Spleen (tissue), 11 donors: ENCODE results near the gene TAF5. TPM values are rescaled to one million over a fixed set of nuclear protein-coding genes. Genes with fewer than 3 reads are reported as not detected.
"Not testable (repeated sequence)": the region's sequence is repeated elsewhere in the genome, so short reads cannot be mapped to it uniquely, and the experiment has no call there.

Source experiments
- DNase-seq: peaks from one replicate; pipeline ENCODE4 v3.0.0-alpha.2; 2020
- H3K27ac ChIP-seq, 8 donors: fragments of 200-600 bp; sonication (generic) in 7 of 8; 1 replicate in 4 of 8; 2 replicates in 4 of 8; pipeline versions ENCODE4 v1.5.0 to v1.8.0; 2016 to 2021; ENCODE audit warnings: inconsistent platforms in 4 of 8, mild to moderate bottlenecking in 4 of 8, moderate library complexity in 1 of 8
- H3K27me3 ChIP-seq, 7 donors: fragments of 200-600 bp; sonication (generic) in 6 of 7; replicated peaks in 1 of 7; 1 replicate in 4 of 7; 2 replicates in 3 of 7; pipeline versions ENCODE4 v1.5.0 to v1.8.0; 2016 to 2021; ENCODE audit warnings: inconsistent platforms in 3 of 7, mild to moderate bottlenecking in 1 of 7
- H3K36me3 ChIP-seq, 6 donors: fragments of 200-600 bp; sonication (generic) in 5 of 6; 1 replicate in 4 of 6; 2 replicates in 2 of 6; pipeline versions ENCODE4 v1.5.0 to v1.8.0; 2016 to 2021; ENCODE audit warnings: inconsistent platforms in 2 of 6
- H3K4me1 ChIP-seq, 6 donors: fragments of 200-600 bp; sonication (generic) in 5 of 6; 1 replicate in 3 of 6; 2 replicates in 3 of 6; pipeline versions ENCODE4 v1.5.0 to v1.8.0; 2016 to 2021; ENCODE audit warnings: inconsistent platforms in 3 of 6
- H3K4me3 ChIP-seq, 8 donors: fragments of 200-600 bp; sonication (generic) in 7 of 8; 1 replicate in 4 of 8; 2 replicates in 4 of 8; pipeline versions ENCODE4 v1.5.0 to v1.8.0; 2016 to 2021; ENCODE audit warnings: inconsistent platforms in 4 of 8, mild to moderate bottlenecking in 4 of 8, moderate library complexity in 2 of 8
- H3K9me3 ChIP-seq, 8 donors: fragments of 200-600 bp; sonication (generic) in 7 of 8; 1 replicate in 4 of 8; 2 replicates in 4 of 8; pipeline versions ENCODE4 v1.5.0 to v1.8.0; 2016 to 2021; ENCODE audit warnings: inconsistent platforms in 4 of 8
- POLR2A ChIP-seq, 3 donors: fragments of 450-650 bp; IDR thresholded peaks; one replicate each; pipeline ENCODE4 v1.5.1; 2017; ENCODE audit warnings: antibody characterized with exemption in 3 of 3, mild to moderate bottlenecking in 1 of 3
- POLR2AphosphoS5 ChIP-seq, 3 donors: sonication (generic); formaldehyde crosslinking; IDR thresholded peaks; one replicate each; pipeline ENCODE4 v1.5.1; 2017; ENCODE audit warnings: antibody characterized with exemption in 3 of 3
- WGBS, 5 donors: extraction: QIAGEN DNeasy Blood & Tissue Kit in 3 of 5; methylation state at CpG; one replicate each; pipeline versions ENCODE4 v1.1.5 to v1.1.7; 2013 to 2018; 5-methylcytosine and 5-hydroxymethylcytosine counted together
- intact Hi-C: fragments of 100-400 bp; cut with DNase I; formaldehyde crosslinking; loops from one replicate; pipeline ENCODE4 v1.15.0; 2023; ENCODE audit warnings: low total_unique reads
- polyA plus RNA-seq, 3 donors: library from polyadenylated mRNA; stranded (reverse); fragments of 200-250 nt; gene quantifications; one replicate each; pipeline ENCODE4 v1.2.1, GENCODE V29; 2013
- total RNA-seq, 7 donors: library from RNA; depleted of rRNA in 3 of 7; stranded (reverse); fragments of >200 nt in 3 of 7; fragmentation: NEBNext Ultra II Directional in 4 of 7; extraction: Animal tissue kit (Norgen Biotek cat#: 25700) in 4 of 7; gene quantifications; one replicate each; pipeline versions ENCODE4 v1.1.0 to v1.2.1, GENCODE V29; 2016 to 2021
- TF ChIP-seq, protein P1 (sequence below), 11 experiments: fragments of 200-600 bp in 7 of 11; fragments of 450-650 bp in 4 of 11; sonication (generic) in 4 of 11; IDR thresholded peaks in 8 of 11; conservative IDR thresholded peaks in 3 of 11; 1 replicate in 7 of 11; 2 replicates in 4 of 11; pipeline versions ENCODE4 v1.4.0 to v1.8.0; 2016 to 2021; ENCODE audit warnings: antibody characterized with exemption in 11 of 11, inconsistent platforms in 4 of 11, mild to moderate bottlenecking in 1 of 11
- donor health status: healthy with polysubstance abuse.
- donor health status: DM: no; HTN: no; CAD: no; lungs with moderate emphysema.
- donor health status: DM: no; HTN: no; CAD: no.
- donor health status: Bipolar disorder and iron deficiency.
- donor health status: healthy.
- donor health status: DM: no; HTN: no; CAD: no.
- donor health status: DM: yes; HTN: yes; CAD: no.

Gene TAF5
- total and polyA plus RNA-seq, 10 donors, result 2.3 to 7.7 (median 4.4) TPM

DNA sequence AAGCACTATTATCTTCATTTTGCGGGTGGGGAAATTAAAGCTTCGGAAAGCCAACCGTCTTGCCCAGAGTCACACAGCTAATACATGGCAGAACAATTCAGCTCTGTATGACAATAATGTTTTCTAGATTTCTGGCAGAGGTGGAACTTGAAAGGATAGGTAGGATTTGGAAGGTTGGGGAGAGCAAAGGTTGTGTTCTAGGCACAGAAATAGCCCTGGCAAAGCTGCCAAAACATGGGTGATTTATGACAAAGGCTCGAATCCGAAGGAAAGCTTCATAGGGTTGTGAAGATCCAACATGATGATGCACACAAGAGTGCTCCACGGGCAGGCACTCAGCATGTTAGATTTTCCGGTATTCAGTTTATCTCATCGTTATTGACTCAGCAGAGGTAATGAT, 47.8 kb downstream of the TAF5 start:
- no peaks in the 10 kb centered on the region for H3K9me3 ChIP-seq
- peaks cover 2 to 100% (median 99%) of the 10 kb centered on the region in 6 donors for H3K36me3 ChIP-seq
- no peak for DNase-seq
- H3K4me3 ChIP-seq, result no peak overlapping the region
- H3K27ac ChIP-seq, result no peak overlapping the region
- TF ChIP-seq POLR2A (IDR thresholded peaks at IDR 0.05) (no peak), POLR2AphosphoS5 (IDR thresholded peaks at IDR 0.05) (no peak)
- TF ChIP-seq, protein P1, sequence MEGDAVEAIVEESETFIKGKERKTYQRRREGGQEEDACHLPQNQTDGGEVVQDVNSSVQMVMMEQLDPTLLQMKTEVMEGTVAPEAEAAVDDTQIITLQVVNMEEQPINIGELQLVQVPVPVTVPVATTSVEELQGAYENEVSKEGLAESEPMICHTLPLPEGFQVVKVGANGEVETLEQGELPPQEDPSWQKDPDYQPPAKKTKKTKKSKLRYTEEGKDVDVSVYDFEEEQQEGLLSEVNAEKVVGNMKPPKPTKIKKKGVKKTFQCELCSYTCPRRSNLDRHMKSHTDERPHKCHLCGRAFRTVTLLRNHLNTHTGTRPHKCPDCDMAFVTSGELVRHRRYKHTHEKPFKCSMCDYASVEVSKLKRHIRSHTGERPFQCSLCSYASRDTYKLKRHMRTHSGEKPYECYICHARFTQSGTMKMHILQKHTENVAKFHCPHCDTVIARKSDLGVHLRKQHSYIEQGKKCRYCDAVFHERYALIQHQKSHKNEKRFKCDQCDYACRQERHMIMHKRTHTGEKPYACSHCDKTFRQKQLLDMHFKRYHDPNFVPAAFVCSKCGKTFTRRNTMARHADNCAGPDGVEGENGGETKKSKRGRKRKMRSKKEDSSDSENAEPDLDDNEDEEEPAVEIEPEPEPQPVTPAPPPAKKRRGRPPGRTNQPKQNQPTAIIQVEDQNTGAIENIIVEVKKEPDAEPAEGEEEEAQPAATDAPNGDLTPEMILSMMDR (IDR thresholded peaks at IDR 0.05 in 8 of 11, conservative IDR thresholded peaks at IDR 0.05 in 3 of 11), result no peak
- no peaks in the 10 kb centered on the region for H3K27me3 ChIP-seq
- H3K4me1 ChIP-seq, result no peaks in the 10 kb centered on the region
- 85 to 92% (median 89%) methylated on average over 8 of the region's 8 CpGs for WGBS, 5 donors
- intact Hi-C loops, result loop anchor here (5.0 kb wide), 1 partner anchor 37 kb away; the partner anchor contains the start of gene CALHM2

DNA sequence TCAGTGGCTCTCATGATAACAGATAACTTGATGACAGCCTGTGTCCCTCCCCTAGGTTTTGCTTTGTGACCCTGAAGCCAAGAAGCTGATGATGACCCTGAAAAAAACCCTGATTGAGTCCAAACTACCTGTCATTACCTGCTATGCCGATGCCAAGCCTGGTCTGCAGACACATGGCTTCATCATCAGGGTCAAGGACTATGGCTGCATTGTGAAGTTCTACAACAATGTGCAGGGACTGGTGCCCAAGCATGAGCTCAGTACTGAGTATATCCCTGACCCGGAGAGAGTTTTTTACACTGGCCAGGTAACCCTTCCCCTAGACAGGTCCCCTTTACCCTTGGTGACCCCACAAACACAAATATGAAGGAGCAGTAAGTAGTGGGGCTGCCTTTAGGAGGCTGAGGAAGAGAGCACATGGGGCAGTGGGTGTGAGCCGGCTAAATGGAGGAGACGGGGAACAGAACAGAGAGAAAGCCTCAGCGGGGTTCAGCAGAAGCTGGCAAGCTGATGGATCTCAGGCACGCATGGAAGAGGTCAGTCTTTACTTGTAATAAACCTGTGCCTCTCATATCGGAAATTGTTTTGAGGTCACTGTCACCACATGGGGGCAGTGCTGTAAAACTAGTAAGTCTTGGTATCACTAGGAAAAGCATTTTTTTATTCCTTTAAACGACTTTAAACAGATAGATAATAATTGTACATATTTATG, 48.8 kb downstream of the TAF5 start:
- H3K27ac ChIP-seq, result no peak overlapping the region
- intact Hi-C loops, result loop anchor here (2.0 to 5.0 kb wide), 2 partner anchors 36 to 66 kb away; partner anchors contain the start of gene CALHM2
- H3K27me3 ChIP-seq, result no peaks in the 10 kb centered on the region
- H3K36me3 ChIP-seq, result peaks cover 2 to 100% (median 98%) of the 10 kb centered on the region in 6 donors
- TF ChIP-seq, protein P1 (IDR thresholded peaks at IDR 0.05 in 8 of 11, conservative IDR thresholded peaks at IDR 0.05 in 3 of 11), result peak; percentile 15 to 87 (median 67)
- no peak for TF ChIP-seq POLR2A (IDR thresholded peaks at IDR 0.05)
- H3K4me1 ChIP-seq, result no peaks in the 10 kb centered on the region
- H3K4me3 ChIP-seq, result no peak overlapping the region
- WGBS, 5 donors, result 52 to 64% (median 53%) methylated on average over 8 of the region's 8 CpGs
- DNase-seq, result no peak
- H3K9me3 ChIP-seq, result no peaks in the 10 kb centered on the region

DNA sequence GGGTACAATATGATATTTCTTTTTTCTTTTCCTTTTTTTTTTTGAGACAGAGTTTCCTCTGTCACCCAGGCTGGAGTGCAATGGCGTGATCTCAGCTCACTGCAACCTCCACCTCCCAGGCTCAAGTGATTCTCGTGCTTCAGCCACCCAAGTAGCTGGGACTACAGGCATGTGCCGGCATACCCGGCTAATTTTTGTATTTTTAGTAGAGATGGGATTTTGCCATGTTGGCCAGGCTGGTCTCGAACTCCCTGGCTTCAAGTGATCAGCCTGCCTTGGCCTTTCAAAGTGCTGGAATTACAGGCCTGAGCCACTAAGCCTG, 49.3 kb downstream of the TAF5 start:
- H3K27me3 ChIP-seq, H3K27ac ChIP-seq, H3K4me1 ChIP-seq, DNase-seq, H3K4me3 ChIP-seq, H3K9me3 ChIP-seq: not testable (repeated sequence)
- 85 to 97% (median 93%) methylated on average over 5 of the region's 5 CpGs for WGBS, 5 donors
- intact Hi-C loops, result loop anchor here (2.0 to 5.0 kb wide), 2 partner anchors 35 to 66 kb away; partner anchors contain the start of gene CALHM2
- H3K36me3 ChIP-seq, result peaks cover 2 to 100% (median 96%) of the 10 kb centered on the region in 6 donors

DNA sequence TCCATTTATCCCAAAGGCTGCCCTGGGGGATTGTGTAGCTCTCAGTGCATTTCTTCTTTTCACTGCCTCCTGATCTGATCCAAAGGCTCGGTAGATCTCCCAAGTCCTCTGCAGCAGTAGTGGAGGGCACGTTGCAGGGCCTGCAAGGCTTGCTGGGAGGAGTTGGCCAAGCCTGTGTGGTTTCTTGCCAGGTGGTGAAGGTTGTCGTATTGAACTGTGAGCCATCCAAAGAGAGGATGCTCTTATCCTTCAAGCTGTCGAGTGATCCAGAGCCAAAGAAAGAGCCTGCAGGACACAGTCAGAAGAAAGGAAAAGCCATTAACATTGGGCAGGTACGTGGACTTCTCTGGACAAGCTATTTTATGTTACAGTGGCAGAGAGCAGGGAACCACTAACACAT, 49.8 kb downstream of the TAF5 start:
- no peak for DNase-seq
- H3K36me3 ChIP-seq, result peaks cover 2 to 100% (median 96%) of the 10 kb centered on the region in 6 donors
- H3K4me1 ChIP-seq, result no peaks in the 10 kb centered on the region
- no peaks in the 10 kb centered on the region for H3K9me3 ChIP-seq
- H3K4me3 ChIP-seq, result no peak overlapping the region
- intact Hi-C loops, result loop anchor here (2.0 to 5.0 kb wide), 2 partner anchors 35 to 65 kb away; partner anchors contain the start of gene CALHM2
- H3K27me3 ChIP-seq, result no peaks in the 10 kb centered on the region
- no peak overlapping the region for H3K27ac ChIP-seq
- WGBS, 5 donors, result 92 to 97% (median 94%) methylated on average over 5 of the region's 5 CpGs
- TF ChIP-seq POLR2A (IDR thresholded peaks at IDR 0.05), result no peak
- no peak for TF ChIP-seq POLR2AphosphoS5 (IDR thresholded peaks at IDR 0.05)
- TF ChIP-seq, protein P1 (IDR thresholded peaks at IDR 0.05 in 8 of 11, conservative IDR thresholded peaks at IDR 0.05 in 3 of 11), result no peak
